OCI-LY3 (cell line): ENCODE data around the gene SMYD3.

ENCODE experiments used
- H2AFZ ChIP-seq: fragments of 200-600, 300-600 bp; shearing (Covaris generic); 2 replicates; pipeline ENCODE4 v1.6.0; 2014; ENCODE audit warnings: antibody characterized with exemption, low read depth, low read length
- H3K27ac ChIP-seq: fragments of 200-600, 300-600 bp; sonication (generic); 2 replicates; pipeline ENCODE4 v1.5.1; 2014; ENCODE audit warnings: mild to moderate bottlenecking, low read length, moderate library complexity, mixed read lengths
- H3K27me3 ChIP-seq: fragments of 200-600, 300-600 bp; sonication (generic); 2 replicates; pipeline ENCODE4 v1.6.1; 2014; ENCODE audit warnings: low read depth, low read length, mixed read lengths
- H3K36me3 ChIP-seq: fragments of 200-600, 300-600 bp; sonication (generic); replicated peaks from 2 replicates; pipeline ENCODE3; 2014; ENCODE audit warnings: low read depth, low read length, mixed read lengths
- H3K4me1 ChIP-seq: fragments of 300-600, 200-600 bp; sonication (generic); 2 replicates; pipeline ENCODE4 v1.6.1; 2014; ENCODE audit warnings: low read length, mixed read lengths
- H3K4me2 ChIP-seq: fragments of 200-600, 300-600 bp; sonication (generic); 2 replicates; pipeline ENCODE4 v1.6.1; 2014; ENCODE audit warnings: low read length, mixed read lengths
- H3K4me3 ChIP-seq: fragments of 300-600, 200-600 bp; sonication (generic); 2 replicates; pipeline ENCODE4 v1.5.1; 2014; ENCODE audit warnings: antibody characterized with exemption, mild to moderate bottlenecking, low read length, moderate library complexity
- H3K79me2 ChIP-seq: fragments of 300-600, 200-600 bp; shearing (Covaris generic); 2 replicates; pipeline ENCODE4 v1.6.1; 2014; ENCODE audit warnings: mild to moderate bottlenecking, low read length, mixed read lengths
- H3K9ac ChIP-seq: fragments of 300-600, 200-600 bp; shearing (Covaris generic); 2 replicates; pipeline ENCODE4 v1.6.0; 2014; ENCODE audit warnings: mild to moderate bottlenecking, low read length, moderate library complexity
- H3K9me3 ChIP-seq: fragments of 200-600, 300-600 bp; shearing (Covaris generic); 2 replicates; pipeline ENCODE4 v1.6.1; 2014; ENCODE audit warnings: low read length, mixed read lengths; ENCODE audit not compliant: insufficient read depth
- H4K20me1 ChIP-seq: fragments of 200-600, 300-600 bp; sonication (generic); 2 replicates; pipeline ENCODE4 v1.6.1; 2016; ENCODE audit warnings: low read length, mixed read lengths; ENCODE audit not compliant: insufficient read depth
- EZH2phosphoT487 ChIP-seq: fragments of 200-600 bp; shearing (Covaris generic); IDR thresholded peaks from 2 replicates; pipeline ENCODE4 v1.6.1; 2018; ENCODE audit warnings: antibody characterized with exemption, mixed run types, low read depth
- TF ChIP-seq, protein P1 (sequence below): fragments of 200-600, 300-600 bp; sonication (generic); IDR thresholded peaks from 2 replicates; pipeline ENCODE4 v1.5.1; 2014; ENCODE audit warnings: antibody characterized with exemption, low read length, low read depth

SMYD3 gene

DNA sequence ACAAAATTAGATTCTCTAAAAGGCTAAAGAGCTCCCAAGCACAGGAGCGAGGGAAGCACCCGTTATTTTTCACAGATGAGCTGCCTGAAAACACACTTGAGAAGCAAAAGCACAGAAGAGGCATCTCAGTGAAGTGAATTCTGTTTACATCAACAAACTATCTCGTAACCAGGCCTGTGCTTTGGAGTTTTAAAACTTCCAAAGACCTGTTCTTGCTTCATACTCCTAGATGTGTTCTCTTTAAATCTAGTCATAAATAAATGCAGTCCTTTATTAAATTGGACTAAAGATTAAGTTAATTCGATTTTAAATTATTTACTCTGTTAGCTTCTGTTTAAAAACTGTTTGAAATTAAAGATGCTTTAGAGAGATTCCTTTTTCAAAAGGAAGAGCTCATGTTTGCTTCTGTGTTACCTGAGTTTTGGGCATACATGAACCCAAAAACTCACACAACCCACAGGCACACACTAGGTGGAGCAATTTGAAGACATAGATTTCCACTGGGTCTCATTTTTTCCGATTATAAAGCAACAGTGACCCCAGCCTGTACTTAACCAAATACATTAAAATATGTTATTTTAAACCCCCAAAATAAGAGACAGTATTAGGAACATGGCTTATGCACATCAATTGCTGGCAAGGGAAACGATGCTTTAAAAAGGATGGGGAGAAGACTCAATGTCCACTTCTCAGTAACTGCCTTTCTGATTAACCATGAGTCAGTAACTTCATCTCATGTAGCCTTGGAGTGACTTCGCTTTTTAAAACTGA, 648.2 kb downstream of the SMYD3 start:
- Histone ChIP-seq H3K27ac (no peak overlapping the region), H3K36me3 (no peaks in the 10 kb centered on the region), H3K4me1 (no peaks in the 10 kb centered on the region)

DNA sequence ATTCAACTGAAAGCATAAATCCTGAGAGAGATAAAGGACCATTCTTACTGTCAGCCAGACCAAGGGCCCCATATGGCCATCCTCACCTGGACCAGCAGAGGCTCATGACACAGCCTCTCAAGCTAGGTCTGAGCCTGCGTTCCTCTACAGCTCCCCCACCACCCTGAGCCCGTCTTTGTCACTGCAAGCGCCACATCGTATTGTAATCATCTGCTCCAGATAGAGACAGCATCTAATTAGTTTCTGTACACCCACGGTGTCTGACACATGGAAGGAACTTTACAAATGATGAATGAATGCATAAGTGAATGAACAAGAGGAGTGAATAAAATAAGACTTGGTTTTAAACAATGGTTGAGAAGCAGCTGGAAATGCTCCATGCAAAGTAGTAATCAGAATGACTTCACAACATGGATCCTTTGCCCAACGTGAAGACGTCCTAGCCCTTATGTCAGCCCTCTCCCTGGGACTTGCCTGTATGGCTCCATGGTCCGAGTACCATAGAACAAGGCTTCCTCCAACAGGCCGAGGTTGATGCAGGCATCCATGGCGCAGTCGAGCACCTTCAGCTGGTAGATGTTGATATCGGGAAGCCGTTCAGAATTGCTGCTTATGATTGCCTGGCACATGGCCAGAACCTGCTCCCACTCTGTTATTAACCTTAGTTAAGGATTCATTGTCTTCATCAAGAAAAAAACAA, 648.9 kb downstream of the SMYD3 start:
- H3K9me3 ChIP-seq = no peaks in the 10 kb centered on the region
- H3K4me2 ChIP-seq = no peak overlapping the region
- H3K27ac ChIP-seq = no peak overlapping the region
- no peak overlapping the region for H2AFZ ChIP-seq
- H4K20me1 ChIP-seq = no peaks in the 10 kb centered on the region
- H3K4me1 ChIP-seq = no peaks in the 10 kb centered on the region
- no peak overlapping the region for H3K4me3 ChIP-seq
- no peaks in the 10 kb centered on the region for H3K27me3 ChIP-seq
- H3K36me3 ChIP-seq = no peaks in the 10 kb centered on the region
- no peak overlapping the region for H3K9ac ChIP-seq
- no peaks in the 10 kb centered on the region for H3K79me2 ChIP-seq
- TF ChIP-seq, protein P1, sequence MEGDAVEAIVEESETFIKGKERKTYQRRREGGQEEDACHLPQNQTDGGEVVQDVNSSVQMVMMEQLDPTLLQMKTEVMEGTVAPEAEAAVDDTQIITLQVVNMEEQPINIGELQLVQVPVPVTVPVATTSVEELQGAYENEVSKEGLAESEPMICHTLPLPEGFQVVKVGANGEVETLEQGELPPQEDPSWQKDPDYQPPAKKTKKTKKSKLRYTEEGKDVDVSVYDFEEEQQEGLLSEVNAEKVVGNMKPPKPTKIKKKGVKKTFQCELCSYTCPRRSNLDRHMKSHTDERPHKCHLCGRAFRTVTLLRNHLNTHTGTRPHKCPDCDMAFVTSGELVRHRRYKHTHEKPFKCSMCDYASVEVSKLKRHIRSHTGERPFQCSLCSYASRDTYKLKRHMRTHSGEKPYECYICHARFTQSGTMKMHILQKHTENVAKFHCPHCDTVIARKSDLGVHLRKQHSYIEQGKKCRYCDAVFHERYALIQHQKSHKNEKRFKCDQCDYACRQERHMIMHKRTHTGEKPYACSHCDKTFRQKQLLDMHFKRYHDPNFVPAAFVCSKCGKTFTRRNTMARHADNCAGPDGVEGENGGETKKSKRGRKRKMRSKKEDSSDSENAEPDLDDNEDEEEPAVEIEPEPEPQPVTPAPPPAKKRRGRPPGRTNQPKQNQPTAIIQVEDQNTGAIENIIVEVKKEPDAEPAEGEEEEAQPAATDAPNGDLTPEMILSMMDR = no peak
- no peak for TF ChIP-seq EZH2phosphoT487

More for the DNA sequence above, 648.2 kb downstream of the SMYD3 start:
- Histone ChIP-seq H3K27me3 (no peaks in the 10 kb centered on the region), H3K9me3 (no peaks in the 10 kb centered on the region), H3K4me2 (no peak overlapping the region), H3K9ac (no peak overlapping the region), H2AFZ (no peak overlapping the region), H3K4me3 (no peak overlapping the region), H4K20me1 (no peaks in the 10 kb centered on the region), H3K79me2 (no peaks in the 10 kb centered on the region)
- TF ChIP-seq, protein P1 = peak; percentile 66
- no peak for TF ChIP-seq EZH2phosphoT487

DNA sequence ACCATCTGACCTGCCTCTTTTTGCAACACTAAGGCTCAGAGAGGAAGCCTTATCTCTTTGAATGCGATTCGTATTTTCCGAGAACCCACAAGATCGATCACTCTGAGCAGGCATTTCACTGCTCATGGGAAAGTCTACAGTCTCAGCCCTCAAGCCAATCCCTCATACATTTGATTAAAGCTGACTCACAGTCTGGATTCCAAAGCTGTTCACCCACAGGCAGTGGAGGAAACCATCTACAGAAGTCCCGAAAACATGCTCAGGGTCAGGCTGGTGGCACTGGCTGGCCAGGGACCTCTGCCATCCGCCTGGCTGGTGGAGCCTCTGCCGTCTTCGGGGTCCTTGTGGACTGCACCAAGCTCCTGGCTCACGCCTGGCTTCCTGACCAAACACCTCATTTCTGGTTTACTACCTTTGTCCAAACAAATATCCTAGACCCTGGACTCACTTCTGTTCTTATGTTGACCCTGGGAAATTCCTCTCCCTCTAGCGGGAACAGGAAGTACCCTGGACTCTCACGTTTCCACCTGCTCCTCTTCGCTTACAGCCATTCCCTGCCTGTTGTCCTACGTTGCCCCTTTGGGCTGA, 650.0 kb downstream of the SMYD3 start:
- no peaks in the 10 kb centered on the region for H4K20me1 ChIP-seq
- H3K4me2 ChIP-seq = no peak overlapping the region
- no peak overlapping the region for H3K27ac ChIP-seq

More for the DNA sequence above, 650.0 kb downstream of the SMYD3 start:
- Histone ChIP-seq H3K4me3 (no peak overlapping the region), H3K9ac (no peak overlapping the region), H2AFZ (no peak overlapping the region), H3K9me3 (no peaks in the 10 kb centered on the region), H3K36me3 (no peaks in the 10 kb centered on the region), H3K4me1 (no peaks in the 10 kb centered on the region), H3K79me2 (no peaks in the 10 kb centered on the region), H3K27me3 (no peaks in the 10 kb centered on the region)
- TF ChIP-seq, protein P1 = no peak
- TF ChIP-seq EZH2phosphoT487 = no peak
